Body of pancreas (tissue), 4 donors: Measurements from ENCODE around the gene NUTF2. TPM values are rescaled to one million over a fixed set of nuclear protein-coding genes. Genes with fewer than 3 reads are reported as not detected.

Experiments used
- ATAC-seq: fragments of 150-250 bp; one replicate; pipeline ENCODE4 v1.9.1; 2016
- DNase-seq, 4 donors: peaks; one replicate each; pipeline ENCODE4 v3.0.0-alpha.2; 2019
- H3K27ac ChIP-seq, 4 donors: fragments of 200-600 bp; sonication (generic); 1 replicate in 3 of 4; 2 replicates in 1 of 4; pipeline versions ENCODE4 v1.5.1 to v1.6.1; 2016 to 2019; ENCODE audit warnings: mild to moderate bottlenecking in 1 of 4, mixed read lengths in 1 of 4, moderate library complexity in 1 of 4
- H3K27me3 ChIP-seq, 2 donors: fragments of 200-600 bp; sonication (generic); one replicate each; pipeline ENCODE4 v1.6.0; 2016; ENCODE audit warnings: mild to moderate bottlenecking in 1 of 2
- H3K36me3 ChIP-seq, 2 donors: fragments of 200-600 bp; sonication (generic); replicated peaks in 1 of 2; 2 replicates each; pipeline ENCODE4 v1.5.1; 2016; ENCODE audit warnings: low read depth in 2 of 2; ENCODE audit not compliant: insufficient read depth in 1 of 2
- H3K4me1 ChIP-seq: fragments of 200-600 bp; sonication (generic); one replicate; pipeline ENCODE4 v1.6.0; 2016
- H3K4me3 ChIP-seq, 2 donors: fragments of 200-600 bp; sonication (generic); 1 replicate in 1 of 2; 2 replicates in 1 of 2; pipeline ENCODE4 v1.5.1; 2016 to 2019
- H3K9me3 ChIP-seq, 3 donors: fragments of 200-600 bp; sonication (generic); 1 replicate in 2 of 3; 2 replicates in 1 of 3; pipeline ENCODE4 v1.5.1; 2016
- CTCF ChIP-seq, 7 experiments: fragments of 450-650 bp in 4 of 7; fragments of 200-600 bp in 3 of 7; sonication (generic) in 3 of 7; IDR thresholded peaks; one replicate each; pipeline ENCODE4 v1.5.1; 2016 to 2019; ENCODE audit warnings: antibody characterized with exemption in 7 of 7
- POLR2A ChIP-seq, 3 donors: fragments of 450-650 bp; IDR thresholded peaks; one replicate each; pipeline ENCODE4 v1.6.1; 2016; ENCODE audit warnings: antibody characterized with exemption in 3 of 3, mild to moderate bottlenecking in 2 of 3
- WGBS, 2 donors: methylation state at CpG; one replicate each; pipeline ENCODE4 v1.1.5; 2017; 5-methylcytosine and 5-hydroxymethylcytosine counted together
- intact Hi-C: fragments of 100-400 bp; cut with DNase I; formaldehyde crosslinking; loops from one replicate; pipeline ENCODE4 v1.15.1; 2023
- small RNA-seq: library from RNA; depleted of rRNA; stranded (forward); fragments of <200 nt; gene quantifications from one replicate; pipeline ENCODE3, GENCODE V24; 2016
- total RNA-seq, 2 donors: library from RNA; depleted of rRNA; stranded (reverse); fragments of >200 nt; gene quantifications; one replicate each; pipeline ENCODE4 v1.1.0, GENCODE V29; 2016

Gene NUTF2
- total RNA-seq, 2 donors from 2014 or later, result 39.2 to 42.8 TPM

GRCh38 chr16:67917852-67918236 lies 71.1 kb downstream of the NUTF2 start:
- H3K4me3 ChIP-seq, result no peak overlapping the region
- intact Hi-C loops, result no loop called here
- H3K27ac ChIP-seq, result peak overlapping the region in 1 of 4 donors; percentile 9

DNA sequence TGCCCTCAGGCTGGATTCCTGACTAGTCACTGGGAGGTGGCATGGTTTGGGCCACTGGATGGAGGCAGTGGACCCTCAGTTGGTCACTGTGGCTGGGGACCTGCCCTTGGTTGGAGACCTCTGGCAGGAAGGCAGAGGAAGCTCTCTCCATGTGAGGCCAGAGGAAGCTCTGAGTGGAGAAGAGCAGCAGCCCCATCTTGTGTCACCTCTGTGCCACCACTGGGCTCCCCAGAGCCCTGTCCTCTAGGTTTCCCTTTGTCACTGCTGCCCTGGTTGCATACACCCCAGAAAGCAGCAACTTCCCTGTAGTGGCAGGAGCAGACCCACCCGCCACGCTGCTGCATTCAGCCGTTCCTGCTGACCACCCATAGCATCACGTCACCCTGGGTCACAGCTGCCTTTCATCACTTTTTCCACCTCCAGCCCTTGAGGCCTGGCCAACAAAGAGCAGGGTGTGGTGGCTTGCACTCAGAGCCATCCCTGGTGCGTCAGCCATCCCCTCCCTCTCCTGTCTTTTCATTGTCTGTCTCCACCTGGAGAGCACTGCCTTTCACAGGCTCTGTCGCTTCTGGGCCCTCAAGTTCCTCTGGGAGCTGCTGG lies 73.0 kb downstream of the NUTF2 start:
- H3K4me1 ChIP-seq, result peaks cover 48% of the 10 kb centered on the region
- TF ChIP-seq POLR2A (IDR thresholded peaks at IDR 0.05) (no peak), CTCF (IDR thresholded peaks at IDR 0.05) (no peak)
- H3K4me3 ChIP-seq, result no peak overlapping the region
- H3K9me3 ChIP-seq, result no peaks in the 10 kb centered on the region
- ATAC-seq, result no peak
- DNase-seq, result no peak
- H3K36me3 ChIP-seq, result no peaks in the 10 kb centered on the region
- WGBS, 2 donors, result 82 to 90% methylated on average over 5 to 6 of the region's 6 CpGs
- H3K27me3 ChIP-seq, result no peaks in the 10 kb centered on the region
- no peak overlapping the region for H3K27ac ChIP-seq
- intact Hi-C loops, result loop anchor here (5.0 kb wide), 1 partner anchor 37 kb away; the partner anchor contains the start of gene NRN1L

More at GRCh38 chr16:67917852-67918236, 71.1 kb downstream of the NUTF2 start:
- Histone ChIP-seq H3K36me3 (no peaks in the 10 kb centered on the region), H3K9me3 (no peaks in the 10 kb centered on the region), H3K27me3 (no peaks in the 10 kb centered on the region), H3K4me1 (peaks cover 31% of the 10 kb centered on the region)
- no peak for TF ChIP-seq CTCF (IDR thresholded peaks at IDR 0.05)
- no peak for TF ChIP-seq POLR2A (IDR thresholded peaks at IDR 0.05)
- DNase-seq (no peak), ATAC-seq (no peak)
- WGBS, 2 donors, result 88 to 91% methylated on average over 4 of the region's 4 CpGs

Small RNA genes within 50 kb of the gene (small RNA-seq; reads per million reads assigned to genes)
- gene AC040162.2 (not detected), gene NRN1L (not detected)

Other genes with a start within 250 kb of the NUTF2 start
- 1 to 10 TPM in 1 of 2 donors, under 1 TPM in 1; 0.52 to 2.3 TPM for gene CARMIL2, start 201.8 kb upstream of the NUTF2 start, total RNA-seq
- 10 to 100 TPM; 11.4 to 33.6 TPM for gene ACD, start 186.7 kb upstream of the NUTF2 start, total RNA-seq
- 10 to 100 TPM; 21.1 to 22.8 TPM for gene PARD6A, start 186.0 kb upstream of the NUTF2 start, total RNA-seq
- gene ENKD1, start 180.2 kb upstream of the NUTF2 start, total RNA-seq, result 10 to 100 TPM; 68.0 to 91.0 TPM
- 1 to 10 TPM; 7.5 to 9.6 TPM for gene C16orf86, start 180.1 kb upstream of the NUTF2 start, total RNA-seq
- gene GFOD2, start 127.6 kb upstream of the NUTF2 start, total RNA-seq, result 10 to 100 TPM; 15.8 to 18.1 TPM
- 1 to 10 TPM; 6.3 to 9.3 TPM for gene RANBP10, start 40.4 kb upstream of the NUTF2 start, total RNA-seq
- 1 to 10 TPM in 1 of 2 donors, not detected in 1; 1.6 TPM for gene TSNAXIP1, start 40.0 kb upstream of the NUTF2 start, total RNA-seq
- gene THAP11, start 4.6 kb upstream of the NUTF2 start, total RNA-seq, result 10 to 100 TPM; 23.7 to 42.8 TPM
- 100 to 1,000 TPM in 1 of 2 donors, 10 to 100 TPM in 1; 57.1 to 122 TPM for gene CENPT, start 760 bp downstream of the NUTF2 start, total RNA-seq
- gene EDC4, start 26.1 kb downstream of the NUTF2 start, total RNA-seq, result 10 to 100 TPM; 26.7 to 55.7 TPM
- gene NRN1L, start 38.0 kb downstream of the NUTF2 start, total RNA-seq, result not detected
- 10 to 100 TPM; 15.0 to 16.8 TPM for gene PSKH1, start 46.3 kb downstream of the NUTF2 start, total RNA-seq
- gene CTRL, start 84.9 kb downstream of the NUTF2 start, total RNA-seq, result 1,000 to 10,000 TPM in 1 of 2 donors, 100 to 1,000 TPM in 1; 286 to 1,726 TPM
- 10 to 100 TPM; 16.2 to 26.7 TPM for gene PSMB10, start 89.9 kb downstream of the NUTF2 start, total RNA-seq
- gene LCAT, start 97.2 kb downstream of the NUTF2 start, total RNA-seq, result 10 to 100 TPM in 1 of 2 donors, 1 to 10 TPM in 1; 7.5 to 17.8 TPM
- gene SLC12A4, start 121.7 kb downstream of the NUTF2 start, total RNA-seq, result 10 to 100 TPM; 23.3 to 61.3 TPM
- not detected for gene DPEP3, start 133.6 kb downstream of the NUTF2 start, total RNA-seq
- 1 to 10 TPM in 1 of 2 donors, under 1 TPM in 1; 0.78 to 1.3 TPM for gene DPEP2, start 152.6 kb downstream of the NUTF2 start, total RNA-seq
- gene DPEP2NB, start 169.0 kb downstream of the NUTF2 start, total RNA-seq, result not detected
- gene DDX28, start 176.3 kb downstream of the NUTF2 start, total RNA-seq, result 10 to 100 TPM in 1 of 2 donors, 1 to 10 TPM in 1; 3.4 to 13.2 TPM
- gene DUS2, start 176.4 kb downstream of the NUTF2 start, total RNA-seq, result 1 to 10 TPM; 3.1 to 3.6 TPM
- gene NFATC3, start 238.4 kb downstream of the NUTF2 start, total RNA-seq, result 10 to 100 TPM; 15.5 to 19.5 TPM